GM19023 (cell line): Measurements from ENCODE around the gene PLAAT3.
"Not testable (repeated sequence)": the region's sequence is repeated elsewhere in the genome, so short reads cannot be mapped to it uniquely, and the experiment has no call there.

Source experiments
- ATAC-seq: cut with Tn5 transposase; IDR thresholded peaks from one replicate; pipeline ENCODE4 v1.9.1; 2021; ENCODE audit warnings: mild to moderate bottlenecking, moderate library complexity; ENCODE audit not compliant: unreplicated experiment

Gene PLAAT3

GRCh38 chr11:63542506-63542905 is 71.7 kb downstream of the PLAAT3 start:
- ATAC-seq, result not testable (repeated sequence)

- ATAC-seq, result no peak
Observed at GRCh38 chr11:63537293-63538101, 76.7 kb downstream of the PLAAT3 start.

- ATAC-seq, result no peak
Observed at GRCh38 chr11:63536669-63537292, 77.5 kb downstream of the PLAAT3 start, which contains the start of gene PLAAT4. PLAAT4 (plus strand) TSS chr11:63536808; CDS start chr11:63536869, 61 bp downstream.

GRCh38 chr11:63535734-63536133 is 78.5 kb downstream of the PLAAT3 start:
- no peak for ATAC-seq

- ATAC-seq, result no peak
Observed at GRCh38 chr11:63534895-63535461, 79.3 kb downstream of the PLAAT3 start.

- no peak for ATAC-seq
Observed at GRCh38 chr11:63534076-63534475, 80.2 kb downstream of the PLAAT3 start.

- ATAC-seq, result no peak
Observed at GRCh38 chr11:63532799-63533475, 81.3 kb downstream of the PLAAT3 start.

GRCh38 chr11:63532117-63532516 is 82.1 kb downstream of the PLAAT3 start:
- ATAC-seq, result no peak

GRCh38 chr11:63531074-63531792 is 83.0 kb downstream of the PLAAT3 start:
- ATAC-seq, result not testable (repeated sequence)

- no peak for ATAC-seq
Observed at GRCh38 chr11:63530021-63530420, 84.2 kb downstream of the PLAAT3 start.

- not testable (repeated sequence) for ATAC-seq
Observed at GRCh38 chr11:63529373-63529772, 84.9 kb downstream of the PLAAT3 start.

- not testable (repeated sequence) for ATAC-seq
Observed at GRCh38 chr11:63528729-63529278, 85.4 kb downstream of the PLAAT3 start.

- not testable (repeated sequence) for ATAC-seq
Observed at GRCh38 chr11:63528156-63528555, 86.1 kb downstream of the PLAAT3 start.

GRCh38 chr11:63527667-63528066 is 86.6 kb downstream of the PLAAT3 start:
- no peak for ATAC-seq
